Duodenal mucosa (tissue), 2 donors: Measurements from ENCODE around the gene LMAN2L.

Source experiments
- H3K27ac ChIP-seq: one replicate; pipeline ENCODE4 v1.7.0; 2013; ENCODE audit warnings: low read depth, low read length
- H3K27me3 ChIP-seq, 2 donors: one replicate each; pipeline ENCODE4 v1.7.0; 2013; ENCODE audit warnings: low read length in 2 of 2, control low read depth in 1 of 2; ENCODE audit not compliant: insufficient read depth in 2 of 2, control insufficient read depth in 1 of 2
- H3K36me3 ChIP-seq, 2 donors: one replicate each; pipeline ENCODE4 v1.7.0; 2013; ENCODE audit warnings: low read length in 2 of 2, control low read depth in 1 of 2; ENCODE audit not compliant: insufficient read depth in 2 of 2, control insufficient read depth in 1 of 2
- H3K4me1 ChIP-seq, 2 donors: one replicate each; pipeline ENCODE4 v1.7.0; 2013; ENCODE audit warnings: low read length in 2 of 2, control low read depth in 1 of 2; ENCODE audit not compliant: insufficient read depth in 2 of 2, control insufficient read depth in 1 of 2
- H3K4me3 ChIP-seq, 2 donors: one replicate each; pipeline ENCODE4 v1.7.0; 2013; ENCODE audit warnings: low read length in 2 of 2, low read depth in 1 of 2
- H3K9ac ChIP-seq, 2 donors: one replicate each; pipeline ENCODE4 v1.7.0; 2013; ENCODE audit warnings: low read length in 2 of 2, low read depth in 1 of 2
- H3K9me3 ChIP-seq, 2 donors: one replicate each; pipeline ENCODE4 v1.7.0; 2013; ENCODE audit warnings: low read length in 2 of 2, control low read depth in 1 of 2; ENCODE audit not compliant: control insufficient read depth in 1 of 2

The LMAN2L gene

DNA sequence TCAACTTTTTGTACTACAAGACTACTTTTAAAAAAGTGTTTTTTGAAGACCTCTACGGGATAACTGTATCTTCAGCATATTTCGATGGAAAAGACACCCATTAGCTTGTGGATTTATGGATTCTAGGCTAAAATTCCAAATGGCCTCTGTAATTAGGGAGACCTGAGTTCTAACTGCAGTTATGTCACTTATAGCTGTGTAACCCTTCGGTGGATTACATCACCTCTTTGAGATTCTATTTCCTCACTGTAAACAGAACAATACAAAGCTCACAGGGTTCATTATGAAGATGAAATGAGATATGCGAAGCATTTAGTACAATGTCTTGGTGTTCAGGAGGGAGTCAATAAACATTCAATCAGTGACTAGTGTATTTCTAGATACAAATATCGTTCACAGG, 24.2 kb downstream of the LMAN2L start:
- no peak overlapping the region for H3K9ac ChIP-seq
- no peaks in the 10 kb centered on the region for H3K27me3 ChIP-seq
- H3K27ac ChIP-seq, result no peak overlapping the region
- peaks cover 0 to 10% of the 10 kb centered on the region in 2 donors for H3K4me1 ChIP-seq
- no peaks in the 10 kb centered on the region for H3K9me3 ChIP-seq
- H3K36me3 ChIP-seq, result peaks cover 18 to 33% of the 10 kb centered on the region in 2 donors
- H3K4me3 ChIP-seq, result no peak overlapping the region

DNA sequence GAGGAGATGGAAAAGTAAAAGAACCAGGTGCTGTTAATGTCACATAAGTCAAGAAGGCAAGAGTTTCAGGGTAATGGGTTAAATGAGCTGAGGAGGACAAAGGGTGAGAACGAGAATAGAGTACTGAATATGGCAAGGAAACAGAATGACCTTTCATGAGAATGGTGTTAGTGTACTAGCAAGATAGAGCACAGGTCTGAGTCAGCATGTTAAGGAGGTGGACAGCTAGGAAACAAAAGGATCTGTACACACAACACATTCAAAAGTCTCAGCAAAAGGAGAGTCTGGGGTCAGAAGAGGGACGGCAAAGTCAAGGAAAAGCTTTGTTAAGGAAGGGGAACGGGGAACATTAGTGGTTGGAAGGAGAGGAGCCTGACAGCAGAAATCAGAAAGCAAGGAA, 28.9 kb downstream of the LMAN2L start:
- Histone ChIP-seq H3K36me3 (peaks cover 34 to 72% of the 10 kb centered on the region in 2 donors), H3K9ac (no peak overlapping the region), H3K27me3 (no peaks in the 10 kb centered on the region), H3K4me3 (no peak overlapping the region), H3K27ac (no peak overlapping the region), H3K9me3 (no peaks in the 10 kb centered on the region), H3K4me1 (peaks cover 0 to 10% of the 10 kb centered on the region in 2 donors)

GRCh38 chr2:96703021-96703751, 36.7 kb downstream of the LMAN2L start:
- Histone ChIP-seq H3K27me3 (no peaks in the 10 kb centered on the region), H3K36me3 (peaks cover 29 to 39% of the 10 kb centered on the region in 2 donors), H3K9ac (no peak overlapping the region)

DNA sequence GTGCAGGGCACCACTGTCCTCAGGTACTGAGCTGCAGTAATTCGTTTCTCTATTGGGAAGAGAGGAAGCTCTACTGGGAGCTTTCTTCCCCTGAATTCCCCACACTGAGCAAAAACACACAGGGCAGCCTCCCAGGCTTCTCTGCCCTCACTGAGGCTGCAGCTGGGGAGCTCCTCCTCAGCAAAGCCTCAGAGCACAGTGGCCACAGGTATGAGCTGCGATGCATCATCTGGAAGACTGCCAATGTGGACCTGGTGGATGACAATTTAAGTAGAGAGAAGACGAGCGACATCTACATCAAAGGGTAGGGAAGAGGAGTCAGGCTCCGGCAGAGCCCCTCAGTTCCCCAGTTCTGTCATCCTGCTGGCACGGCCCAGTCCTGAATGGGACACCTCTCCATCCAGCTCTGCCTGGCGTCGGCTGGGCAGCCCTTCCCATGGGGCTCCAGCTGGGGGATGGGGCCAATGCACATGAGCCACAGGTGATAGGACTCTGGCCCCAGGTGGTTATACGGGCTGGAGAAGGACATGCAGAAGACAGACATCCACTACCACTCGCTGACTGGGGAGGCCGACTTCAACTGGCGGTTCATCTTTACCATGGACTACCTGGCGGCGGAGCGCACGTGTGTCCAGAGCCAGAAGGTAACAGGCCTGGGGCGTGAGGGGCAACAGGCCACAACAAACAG, 37.6 kb downstream of the LMAN2L start:
- Histone ChIP-seq H3K9ac (no peak overlapping the region), H3K27ac (no peak overlapping the region), H3K4me1 (no peaks in the 10 kb centered on the region), H3K27me3 (no peaks in the 10 kb centered on the region), H3K36me3 (peaks cover 26 to 30% of the 10 kb centered on the region in 2 donors), H3K4me3 (no peak overlapping the region), H3K9me3 (no peaks in the 10 kb centered on the region)

More at GRCh38 chr2:96703021-96703751, 36.7 kb downstream of the LMAN2L start:
- Histone ChIP-seq H3K27ac (no peak overlapping the region), H3K4me1 (no peaks in the 10 kb centered on the region), H3K9me3 (no peaks in the 10 kb centered on the region), H3K4me3 (no peak overlapping the region)

DNA sequence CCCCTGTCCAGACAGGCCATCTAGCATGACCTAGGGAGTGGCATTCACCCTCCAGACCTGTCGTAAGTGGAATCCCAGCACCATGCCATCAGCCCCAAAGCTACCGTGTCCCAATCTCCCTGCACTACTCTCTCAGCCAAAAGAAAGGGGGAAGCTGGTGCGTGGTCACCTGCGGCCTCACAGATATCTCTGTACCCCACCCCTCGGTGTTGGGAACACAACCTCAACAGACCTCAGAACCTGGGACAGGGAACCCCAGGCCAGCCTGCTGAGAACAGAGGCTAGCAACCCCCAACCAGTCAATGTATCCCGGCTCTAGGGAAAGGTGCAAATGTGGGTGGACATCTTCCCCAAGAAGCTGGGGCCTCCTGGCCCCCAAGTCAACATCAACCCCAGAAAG, 38.2 kb downstream of the LMAN2L start:
- Histone ChIP-seq H3K4me1 (no peaks in the 10 kb centered on the region), H3K27ac (no peak overlapping the region), H3K9ac (no peak overlapping the region), H3K4me3 (no peak overlapping the region), H3K36me3 (peaks cover 20 to 24% of the 10 kb centered on the region in 2 donors), H3K9me3 (no peaks in the 10 kb centered on the region), H3K27me3 (no peaks in the 10 kb centered on the region)

- Histone ChIP-seq H3K4me3 (no peak overlapping the region), H3K36me3 (peaks cover 6 to 11% of the 10 kb centered on the region in 2 donors), H3K9ac (no peak overlapping the region), H3K4me1 (no peaks in the 10 kb centered on the region), H3K9me3 (no peaks in the 10 kb centered on the region), H3K27ac (no peak overlapping the region), H3K27me3 (no peaks in the 10 kb centered on the region)
Observed at GRCh38 chr2:96700086-96700485, 39.8 kb downstream of the LMAN2L start.

DNA sequence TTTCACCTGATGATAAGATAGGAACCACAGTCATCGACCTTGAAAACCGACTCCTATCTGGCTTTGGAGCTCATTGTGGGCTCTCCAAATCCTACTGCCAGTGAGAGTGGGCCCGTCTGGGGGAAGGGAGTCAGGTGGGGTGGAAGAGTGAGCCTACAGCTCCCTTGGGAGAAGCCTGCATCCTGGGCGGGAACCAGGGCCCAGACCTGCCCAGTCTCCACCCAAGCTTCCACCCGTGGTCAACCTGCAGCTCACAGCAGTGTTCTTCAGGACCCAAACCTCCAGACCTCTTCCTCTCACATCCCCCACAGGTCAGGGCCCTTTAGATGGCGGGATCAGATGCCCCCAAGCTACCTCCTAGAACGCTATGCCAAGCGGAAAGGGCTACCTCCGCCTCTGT, 40.2 kb downstream of the LMAN2L start:
- no peak overlapping the region for H3K9ac ChIP-seq
- H3K4me3 ChIP-seq, result no peak overlapping the region
- no peaks in the 10 kb centered on the region for H3K9me3 ChIP-seq
- no peaks in the 10 kb centered on the region for H3K27me3 ChIP-seq
- H3K36me3 ChIP-seq, result peaks cover 2 to 7% of the 10 kb centered on the region in 2 donors
- no peaks in the 10 kb centered on the region for H3K4me1 ChIP-seq
- no peak overlapping the region for H3K27ac ChIP-seq

DNA sequence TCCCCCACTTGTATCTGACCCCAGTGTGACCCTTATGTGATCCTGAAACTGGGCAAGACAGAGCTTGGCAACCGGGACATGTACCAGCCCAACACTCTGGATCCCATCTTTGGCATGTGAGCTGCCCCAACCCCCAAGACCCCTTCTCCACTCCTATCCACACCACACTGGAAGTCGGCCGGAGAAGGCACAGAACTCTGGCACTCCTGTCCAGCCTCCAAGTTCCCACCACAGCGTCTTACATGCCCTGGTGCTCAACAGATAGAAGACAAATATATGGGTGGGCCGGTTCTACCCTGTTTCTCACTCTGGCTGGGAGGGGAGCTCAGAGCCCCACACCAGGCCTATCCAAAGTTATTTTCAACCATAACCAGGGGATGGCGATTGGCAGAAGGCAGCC, 40.8 kb downstream of the LMAN2L start:
- Histone ChIP-seq H3K9ac (no peak overlapping the region), H3K4me1 (no peaks in the 10 kb centered on the region), H3K36me3 (peaks cover 0 to 7% of the 10 kb centered on the region in 2 donors), H3K27me3 (no peaks in the 10 kb centered on the region), H3K9me3 (no peaks in the 10 kb centered on the region), H3K4me3 (no peak overlapping the region), H3K27ac (no peak overlapping the region)

GRCh38 chr2:96698221-96698861, 41.5 kb downstream of the LMAN2L start:
- no peaks in the 10 kb centered on the region for H3K27me3 ChIP-seq
- H3K36me3 ChIP-seq, result peaks cover 0 to 5% of the 10 kb centered on the region in 2 donors
- H3K27ac ChIP-seq, result no peak overlapping the region
- H3K9me3 ChIP-seq, result no peaks in the 10 kb centered on the region
- H3K4me1 ChIP-seq, result no peaks in the 10 kb centered on the region
- no peak overlapping the region for H3K4me3 ChIP-seq
- no peak overlapping the region for H3K9ac ChIP-seq

GRCh38 chr2:96697476-96697875, 42.4 kb downstream of the LMAN2L start:
- Histone ChIP-seq H3K27ac (no peak overlapping the region), H3K4me1 (no peaks in the 10 kb centered on the region), H3K9ac (no peak overlapping the region), H3K36me3 (peaks cover 0 to 4% of the 10 kb centered on the region in 2 donors), H3K27me3 (no peaks in the 10 kb centered on the region), H3K9me3 (no peaks in the 10 kb centered on the region), H3K4me3 (no peak overlapping the region)
